Activated naive CD4-positive, alpha-beta T cell (primary cell): ENCODE data around the gene TEAD4.

Experiments
- DNase-seq, 4 experiments: peaks; one replicate each; lab custom pipeline; 2025; lab: John Stamatoyannopoulos, UW

Gene TEAD4

GRCh38 chr12:2960996-2961616 lies 1.9 kb downstream of the TEAD4 start:
- DNase-seq = no peak

GRCh38 chr12:2961705-2962104 lies 2.5 kb downstream of the TEAD4 start:
- DNase-seq = no peak

GRCh38 chr12:2963154-2963759 lies 4.1 kb downstream of the TEAD4 start:
- DNase-seq = no peak

GRCh38 chr12:2963760-2964292 lies 4.6 kb downstream of the TEAD4 start:
- DNase-seq = no peak

GRCh38 chr12:2967651-2968050 lies 8.5 kb downstream of the TEAD4 start:
- no peak for DNase-seq

GRCh38 chr12:2970744-2971143 lies 11.5 kb downstream of the TEAD4 start:
- DNase-seq = no peak

GRCh38 chr12:2973566-2973965 lies 14.4 kb downstream of the TEAD4 start:
- no peak for DNase-seq

- DNase-seq = no peak
Measured at GRCh38 chr12:2974560-2974971, 15.4 kb downstream of the TEAD4 start.

GRCh38 chr12:2976581-2976996 lies 17.4 kb downstream of the TEAD4 start:
- DNase-seq = no peak

- DNase-seq = no peak
Measured at GRCh38 chr12:2977776-2978175, 18.6 kb downstream of the TEAD4 start.

GRCh38 chr12:2979806-2980205 lies 20.6 kb downstream of the TEAD4 start:
- no peak for DNase-seq

GRCh38 chr12:2980630-2981029 lies 21.4 kb downstream of the TEAD4 start:
- no peak for DNase-seq

GRCh38 chr12:2982361-2982760 lies 23.2 kb downstream of the TEAD4 start:
- no peak for DNase-seq

- DNase-seq = no peak
Measured at GRCh38 chr12:2984249-2984648, 25.1 kb downstream of the TEAD4 start.

GRCh38 chr12:2984698-2985097 lies 25.5 kb downstream of the TEAD4 start:
- DNase-seq = no peak

GRCh38 chr12:2986876-2987275 lies 27.7 kb downstream of the TEAD4 start:
- no peak for DNase-seq

- DNase-seq = no peak
Measured at GRCh38 chr12:2988494-2988893, 29.3 kb downstream of the TEAD4 start.

GRCh38 chr12:2992724-2993123 lies 33.5 kb downstream of the TEAD4 start:
- no peak for DNase-seq

GRCh38 chr12:2997989-2998670 lies 38.9 kb downstream of the TEAD4 start:
- no peak for DNase-seq

GRCh38 chr12:2998789-2999264 lies 39.6 kb downstream of the TEAD4 start:
- DNase-seq = no peak

GRCh38 chr12:2999265-2999841 lies 40.2 kb downstream of the TEAD4 start:
- DNase-seq = no peak

- DNase-seq = no peak
Measured at GRCh38 chr12:3000548-3001275, 41.5 kb downstream of the TEAD4 start.
